GM23248 (cell line): ENCODE data around the gene SPINT1. TPM values are rescaled to one million over a fixed set of nuclear protein-coding genes. Genes with fewer than 3 reads are reported as not detected.
"Not testable (repeated sequence)": the region's sequence is repeated elsewhere in the genome, so short reads cannot be mapped to it uniquely, and the experiment has no call there.

Source experiments
- DNase-seq: peaks from one replicate; pipeline ENCODE4 v3.0.0-alpha.2; 2015
- H2AFZ ChIP-seq: fragments of 200-600 bp; sonication (generic); 2 replicates; pipeline ENCODE4 v1.6.1; 2016; ENCODE audit warnings: antibody characterized with exemption
- H3F3A ChIP-seq: fragments of 200-600 bp; sonication (generic); 2 replicates; pipeline ENCODE4 v1.6.1; 2016; ENCODE audit warnings: mild to moderate bottlenecking, antibody characterized with exemption, mixed run types; ENCODE audit not compliant: insufficient read depth
- H3K27ac ChIP-seq: fragments of 200-600 bp; sonication (generic); 2 replicates; pipeline ENCODE4 v1.5.1; 2016; ENCODE audit warnings: mild to moderate bottlenecking
- H3K27me3 ChIP-seq: fragments of 200-600 bp; sonication (generic); replicated peaks from 2 replicates; pipeline ENCODE4 v1.6.1; 2016; ENCODE audit warnings: mild to moderate bottlenecking; ENCODE audit not compliant: insufficient read depth
- H3K36me3 ChIP-seq: fragments of 200-600 bp; sonication (generic); 2 replicates; pipeline ENCODE4 v1.6.1; 2016; ENCODE audit warnings: low read depth, mild to moderate bottlenecking
- H3K4me1 ChIP-seq: fragments of 200-600 bp; sonication (generic); 2 replicates; pipeline ENCODE4 v1.6.1; 2016; ENCODE audit warnings: mild to moderate bottlenecking; ENCODE audit not compliant: insufficient read depth
- H3K4me2 ChIP-seq: fragments of 200-600 bp; sonication (generic); one replicate; pipeline ENCODE4 v1.6.1; 2016; ENCODE audit warnings: mild to moderate bottlenecking; ENCODE audit not compliant: unreplicated experiment
- H3K4me3 ChIP-seq: fragments of 200-600 bp; sonication (generic); 2 replicates; pipeline ENCODE4 v1.5.1; 2016; ENCODE audit warnings: mild to moderate bottlenecking
- H3K79me2 ChIP-seq: fragments of 200-600 bp; sonication (generic); 2 replicates; pipeline ENCODE4 v1.6.1; 2016; ENCODE audit warnings: mild to moderate bottlenecking; ENCODE audit not compliant: insufficient read depth
- H3K9ac ChIP-seq: fragments of 200-600 bp; sonication (generic); 2 replicates; pipeline ENCODE4 v1.6.1; 2016; ENCODE audit warnings: mild to moderate bottlenecking
- H3K9me2 ChIP-seq: fragments of 200-600 bp; sonication (generic); 2 replicates; pipeline ENCODE4 v1.6.1; 2016; ENCODE audit warnings: mixed run types, mild to moderate bottlenecking, moderate library complexity; ENCODE audit not compliant: insufficient read depth
- H3K9me3 ChIP-seq: fragments of 200-600 bp; sonication (generic); one replicate; pipeline ENCODE4 v1.6.1; 2017; ENCODE audit warnings: low read depth
- H4K20me1 ChIP-seq: fragments of 200-600 bp; sonication (generic); 2 replicates; pipeline ENCODE4 v1.6.0; 2016; ENCODE audit not compliant: insufficient read depth
- EZH2 ChIP-seq: fragments of 200-600 bp; sonication (generic); IDR thresholded peaks from 2 replicates; pipeline ENCODE4 v1.6.1; 2018; ENCODE audit warnings: antibody characterized with exemption, mild to moderate bottlenecking; ENCODE audit not compliant: insufficient read depth, poor library complexity, severe bottlenecking
- EZH2phosphoT487 ChIP-seq: fragments of 200-600 bp; sonication (generic); IDR thresholded peaks from 2 replicates; pipeline ENCODE4 v1.6.1; 2018; ENCODE audit warnings: antibody characterized with exemption, moderate library complexity, mild to moderate bottlenecking, low read depth; ENCODE audit not compliant: insufficient read depth
- WGBS, 2 experiments: methylation state at CpG; one replicate each; pipeline ENCODE4 v1.1.6; 2015 to 2017; ENCODE audit warnings: low lambda C conversion rate in 2 of 2, low coverage in 1 of 2; ENCODE audit errors: missing lambda C conversion rate in 2 of 2; 5-methylcytosine and 5-hydroxymethylcytosine counted together
- in situ Hi-C: fragments of 300-500 bp; cut with MboI; formaldehyde crosslinking; loops from 2 replicates; pipeline ENCODE4 v1.15.0; 2020
- polyA plus RNA-seq: library from polyadenylated mRNA; unstranded; fragments of >200 nt; fragmentation: Nextera tagmentation; extraction: Ambion mirVana; gene quantifications from 2 replicates; pipeline ENCODE4 v1.2.1, GENCODE V29; 2016
- total RNA-seq: library from RNA; depleted of rRNA; stranded (reverse); fragments of >200 nt; shearing (Covaris generic); gene quantifications from 2 replicates; pipeline ENCODE4 v1.2.3, GENCODE V29; 2014

The SPINT1 gene
- total and polyA plus RNA-seq, 2 experiments from 2014 or later = 0.19 to 7.8 TPM

DNA sequence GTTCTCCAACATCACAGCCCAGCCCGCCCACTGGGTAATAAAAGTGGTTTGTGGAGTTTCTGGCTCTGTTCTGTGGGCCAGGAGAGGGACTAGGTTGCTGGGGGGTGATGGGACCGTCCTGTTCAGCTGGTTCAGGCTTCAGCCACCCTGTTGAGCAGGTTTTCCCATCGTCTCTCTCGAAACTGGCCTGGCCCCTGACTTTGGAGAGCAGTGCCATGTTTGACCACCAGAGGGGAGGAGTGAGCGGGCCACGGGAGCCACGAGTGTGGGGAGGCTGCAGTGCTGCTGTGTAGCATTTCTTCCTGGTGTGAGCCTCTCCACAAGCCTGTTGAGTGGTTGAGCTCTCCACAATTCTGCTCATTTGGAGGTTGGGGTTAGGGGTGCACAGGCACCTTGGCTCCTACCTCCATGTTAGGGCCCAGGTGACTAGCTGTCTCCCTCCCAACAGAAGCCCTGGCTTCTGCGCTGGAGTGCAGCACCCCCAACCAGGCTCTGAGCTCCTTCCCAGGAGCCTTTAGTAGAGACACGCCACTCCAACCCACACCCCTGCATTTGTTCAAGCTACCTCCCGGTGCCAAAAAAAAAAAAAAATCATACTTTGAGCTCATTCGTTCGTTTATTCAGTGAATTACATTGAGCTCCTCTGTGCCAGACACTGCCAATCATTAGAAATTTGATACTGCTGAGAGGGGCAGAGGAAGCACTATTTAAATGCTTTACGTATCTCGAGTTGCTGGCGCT is 13.9 kb downstream of the SPINT1 start:
- Histone ChIP-seq H3K9me3 (no peaks in the 10 kb centered on the region), H3K36me3 (no peaks in the 10 kb centered on the region), H3K4me1 (no peaks in the 10 kb centered on the region), H3K27ac (no peak overlapping the region), H3F3A (no peaks in the 10 kb centered on the region), H2AFZ (no peak overlapping the region), H4K20me1 (no peaks in the 10 kb centered on the region), H3K27me3 (no peaks in the 10 kb centered on the region; the same call in 1 of the 2 replicates), H3K79me2 (no peaks in the 10 kb centered on the region), H3K9me2 (no peaks in the 10 kb centered on the region), H3K4me2 (no peak overlapping the region), H3K9ac (no peak overlapping the region), H3K4me3 (no peak overlapping the region)
- no peak for TF ChIP-seq EZH2
- no peak for TF ChIP-seq EZH2phosphoT487
- in situ Hi-C loops = no loop called here
- peak; percentile 80 for DNase-seq
- 9 to 12% methylated on average over 15 of the region's 15 CpGs for WGBS, 2 experiments

DNA sequence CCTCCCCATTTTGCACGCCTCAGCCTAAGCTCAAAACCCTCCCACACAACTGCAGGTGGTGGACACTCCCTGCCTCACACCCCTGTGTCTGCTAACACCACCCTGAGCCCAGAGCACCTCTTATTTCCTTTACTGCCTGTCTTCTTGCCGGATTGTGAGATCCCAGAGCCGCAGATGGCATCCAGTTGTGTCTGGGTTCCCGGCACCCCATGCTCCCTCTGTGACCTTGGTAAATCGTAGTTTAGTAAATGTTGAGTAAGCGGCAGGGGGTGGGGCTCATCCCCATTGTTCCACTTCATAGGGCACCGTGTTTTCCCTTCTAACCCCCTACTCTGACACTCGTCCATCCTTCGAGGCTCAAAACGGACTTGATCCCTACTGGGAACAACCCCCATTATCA is 14.9 kb downstream of the SPINT1 start:
- in situ Hi-C loops = no loop called here
- no peak for DNase-seq
- no peak overlapping the region for H3K4me2 ChIP-seq
- H2AFZ ChIP-seq = no peak overlapping the region
- H3K4me1 ChIP-seq = no peaks in the 10 kb centered on the region
- no peaks in the 10 kb centered on the region; the same call in 1 of the 2 replicates for H3K27me3 ChIP-seq
- no peak overlapping the region for H3K4me3 ChIP-seq
- no peak overlapping the region for H3K27ac ChIP-seq
- H3K9me3 ChIP-seq = no peaks in the 10 kb centered on the region
- H3F3A ChIP-seq = no peaks in the 10 kb centered on the region
- no peaks in the 10 kb centered on the region for H3K36me3 ChIP-seq
- TF ChIP-seq EZH2phosphoT487 (no peak), EZH2 (no peak)
- H3K9me2 ChIP-seq = no peaks in the 10 kb centered on the region
- 44 to 46% methylated on average over 10 of the region's 10 CpGs for WGBS, 2 experiments
- H4K20me1 ChIP-seq = no peaks in the 10 kb centered on the region
- no peak overlapping the region for H3K9ac ChIP-seq
- no peaks in the 10 kb centered on the region for H3K79me2 ChIP-seq

DNA sequence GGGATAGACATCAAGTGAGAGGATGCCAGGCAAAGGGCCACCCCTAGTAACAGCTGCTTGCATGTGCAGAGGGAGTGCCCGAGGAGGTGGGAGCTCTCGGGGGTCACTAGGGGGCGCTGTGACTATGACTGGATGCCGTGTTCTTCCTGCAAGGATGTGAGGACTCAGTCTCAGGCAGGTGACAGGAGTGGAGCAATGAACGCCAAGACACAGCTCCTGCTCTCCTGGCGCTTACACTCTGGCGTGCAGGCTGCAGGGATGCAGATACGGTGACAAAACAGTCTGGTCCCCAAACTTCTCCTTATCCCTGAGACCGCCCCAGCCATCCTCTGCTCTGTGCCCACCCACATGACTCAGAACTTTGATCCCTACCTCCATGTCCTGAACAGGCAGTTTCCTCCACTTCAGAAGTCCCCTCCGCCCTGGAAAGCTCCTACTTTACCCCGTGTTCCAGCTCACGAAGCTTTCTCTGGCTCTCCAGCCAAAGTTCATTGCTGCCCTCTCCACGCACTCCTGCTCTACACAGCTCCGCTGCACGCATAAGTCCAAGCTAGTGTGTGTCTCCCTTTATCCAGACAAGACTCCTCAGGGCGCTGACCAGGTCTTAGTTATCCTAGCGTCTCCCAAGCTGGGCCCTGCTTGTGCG is 15.5 kb downstream of the SPINT1 start:
- no peak for TF ChIP-seq EZH2
- Histone ChIP-seq H3K9me2 (no peaks in the 10 kb centered on the region), H3K4me2 (no peak overlapping the region), H3K4me1 (no peaks in the 10 kb centered on the region), H3F3A (no peaks in the 10 kb centered on the region), H3K79me2 (no peaks in the 10 kb centered on the region), H4K20me1 (no peaks in the 10 kb centered on the region), H3K36me3 (no peaks in the 10 kb centered on the region), H2AFZ (no peak overlapping the region), H3K9ac (no peak overlapping the region), H3K9me3 (no peaks in the 10 kb centered on the region), H3K27me3 (no peaks in the 10 kb centered on the region; the same call in 1 of the 2 replicates), H3K27ac (no peak overlapping the region), H3K4me3 (no peak overlapping the region)
- DNase-seq = peak; percentile 79
- WGBS, 2 experiments = 41 to 44% methylated on average over 18 of the region's 18 CpGs
- in situ Hi-C loops = no loop called here

DNA sequence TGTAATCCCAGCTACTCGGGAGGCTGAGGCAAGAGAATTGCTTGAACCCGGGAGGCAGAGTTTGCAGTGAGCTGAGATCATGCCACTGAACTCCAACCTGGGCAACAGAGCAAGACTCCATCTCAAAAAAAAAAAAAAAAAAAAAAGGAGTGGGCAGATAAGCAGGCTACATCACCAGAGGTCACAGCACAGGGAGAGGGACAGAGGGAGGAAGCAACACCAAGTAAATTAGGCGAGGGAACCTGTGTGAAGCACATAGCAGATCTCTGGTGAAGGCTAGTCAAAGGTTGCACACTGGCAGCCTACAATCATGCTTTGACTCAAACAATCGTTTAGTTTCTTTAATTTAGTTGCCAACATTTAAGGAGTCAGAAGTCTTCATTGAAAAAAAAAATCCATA is 17.3 kb downstream of the SPINT1 start:
- H3K36me3 ChIP-seq, H2AFZ ChIP-seq, H3F3A ChIP-seq, H3K27ac ChIP-seq, in situ Hi-C loops, H3K9me3 ChIP-seq, H3K4me3 ChIP-seq, H4K20me1 ChIP-seq, DNase-seq, H3K27me3 ChIP-seq, H3K79me2 ChIP-seq, H3K4me1 ChIP-seq, H3K9me2 ChIP-seq, H3K9ac ChIP-seq, H3K4me2 ChIP-seq: not testable (repeated sequence)
- 71 to 78% methylated on average over 4 of the region's 4 CpGs for WGBS, 2 experiments
